Measurements from ENCODE around the gene ENOX1.

The ENOX1 gene

GRCh38 chr13:43785650-43786471 is 911 bp downstream of the ENOX1 start:
- DNase-seq (ENCODE audit: low read depth): no peak

- no peak for DNase-seq (ENCODE audit: low read depth)
Measured at GRCh38 chr13:43785261-43785649, 1.5 kb downstream of the ENOX1 start.

- no peak for DNase-seq (ENCODE audit: low read depth)
Measured at GRCh38 chr13:43784496-43784895, 2.3 kb downstream of the ENOX1 start.

GRCh38 chr13:43783820-43784219 is 3.0 kb downstream of the ENOX1 start:
- no peak for DNase-seq (ENCODE audit: low read depth)

GRCh38 chr13:43782686-43783085 is 4.1 kb downstream of the ENOX1 start:
- DNase-seq (ENCODE audit: low read depth): no peak

GRCh38 chr13:43780666-43781065 is 6.1 kb downstream of the ENOX1 start:
- DNase-seq (ENCODE audit: low read depth): no peak

- DNase-seq (ENCODE audit: low read depth): no peak
Measured at GRCh38 chr13:43776501-43777079, 10.2 kb downstream of the ENOX1 start.

- no peak for DNase-seq (ENCODE audit: low read depth)
Measured at GRCh38 chr13:43776006-43776405, 10.8 kb downstream of the ENOX1 start.

- DNase-seq (ENCODE audit: low read depth): no peak
Measured at GRCh38 chr13:43773602-43774001, 13.2 kb downstream of the ENOX1 start.

GRCh38 chr13:43770871-43771270 is 15.9 kb downstream of the ENOX1 start:
- DNase-seq (ENCODE audit: low read depth): no peak

GRCh38 chr13:43769529-43769928 is 17.2 kb downstream of the ENOX1 start:
- DNase-seq (ENCODE audit: low read depth): no peak

- no peak for DNase-seq (ENCODE audit: low read depth)
Measured at GRCh38 chr13:43767341-43767931, 19.3 kb downstream of the ENOX1 start.

GRCh38 chr13:43766725-43767124 is 20.0 kb downstream of the ENOX1 start:
- DNase-seq (ENCODE audit: low read depth): no peak

GRCh38 chr13:43764349-43764748 is 22.4 kb downstream of the ENOX1 start:
- no peak for DNase-seq (ENCODE audit: low read depth)

GRCh38 chr13:43763143-43763759 is 23.5 kb downstream of the ENOX1 start:
- DNase-seq (ENCODE audit: low read depth): no peak

- no peak for DNase-seq (ENCODE audit: low read depth)
Measured at GRCh38 chr13:43761616-43762315, 25.0 kb downstream of the ENOX1 start.

- DNase-seq (ENCODE audit: low read depth): no peak
Measured at GRCh38 chr13:43760257-43760656, 26.5 kb downstream of the ENOX1 start.

GRCh38 chr13:43758834-43759233 is 27.9 kb downstream of the ENOX1 start:
- DNase-seq (ENCODE audit: low read depth): no peak

GRCh38 chr13:43757266-43757665 is 29.5 kb downstream of the ENOX1 start:
- DNase-seq (ENCODE audit: low read depth): no peak

- DNase-seq (ENCODE audit: low read depth): no peak
Measured at GRCh38 chr13:43755844-43756243, 30.9 kb downstream of the ENOX1 start.

GRCh38 chr13:43751624-43752023 is 35.1 kb downstream of the ENOX1 start:
- DNase-seq (ENCODE audit: low read depth): no peak

GRCh38 chr13:43749503-43749902 is 37.3 kb downstream of the ENOX1 start:
- no peak for DNase-seq (ENCODE audit: low read depth)

Measured in T follicular helper cell (primary cell).